K562 (cell line): ENCODE measurements around the gene COL7A1. TPM values are rescaled to one million over a fixed set of nuclear protein-coding genes. Genes with fewer than 3 reads are reported as not detected.

Experiments
- ATAC-seq: fragments of 200-7000 bp; cut with Tn5 transposase; 3 replicates; pipeline ENCODE4 v1.9.1; 2020; ENCODE audit warnings: moderate library complexity
- BruUV-seq: library from RNA; stranded (reverse); fragments of 400-500 nt; replicated peaks from 2 replicates; lab custom pipeline; 2021; lab: Mats Ljungman, UMichigan
- CTCF ChIA-PET: fragments of 300-600 bp; formaldehyde crosslinking; extraction: SDS; loops from one replicate; lab custom pipeline; 2021; ENCODE audit warnings: low intra/inter-chr PET ratio; lab: Yijun Ruan, JAX
- POLR2A ChIA-PET: fragments of 300-600, 350-650 bp; sonication (Branson Sonifier 250); formaldehyde crosslinking; extraction: SDS; loops from one replicate; lab custom pipeline; 2021; ENCODE audit warnings: antibody characterized with exemption, inconsistent platforms; lab: Yijun Ruan, JAX
- DNase-seq, 4 experiments: peaks; one replicate each; pipeline versions ENCODE4 v3.0.0 to v3.0.0-alpha.2; 2011 to 2018; ENCODE audit warnings: low spot score in 3 of 4, mixed read lengths in 3 of 4; ENCODE audit errors: extremely low read depth in 1 of 4
- FAIRE-seq: peaks from 2 replicates; lab custom pipeline; 2011; peaks lifted over from hg19 to GRCh38; lab: Jason Lieb, UNC
- H2AFZ ChIP-seq: 2 replicates; pipeline ENCODE4 v1.6.0; 2011; ENCODE audit warnings: low read depth, low read length, control low read depth, inconsistent platforms
- H3K27ac ChIP-seq: fragments of 200-600 bp; 3 replicates; pipeline ENCODE4 v1.8.0; 2011; ENCODE audit warnings: low read depth, mild to moderate bottlenecking, control low read depth, inconsistent platforms, low read length, moderate library complexity, mixed read lengths; ENCODE audit errors: extremely low read depth
- H3K27me3 ChIP-seq, 2 experiments: fragments of 300-600 bp in 1 of 2; 2 replicates in 1 of 2; 3 replicates in 1 of 2; pipeline versions ENCODE4 v1.6.0 to v1.8.0; 2011; ENCODE audit warnings: inconsistent platforms in 2 of 2, low read length in 2 of 2, mild to moderate bottlenecking in 1 of 2, mixed read lengths in 1 of 2, moderate library complexity in 1 of 2; ENCODE audit not compliant: control insufficient read depth in 2 of 2, insufficient read depth in 2 of 2
- H3K36me3 ChIP-seq: fragments of 300-600 bp; 3 replicates; pipeline ENCODE4 v1.8.0; 2011; ENCODE audit warnings: mild to moderate bottlenecking, low read length, inconsistent platforms; ENCODE audit not compliant: control insufficient read depth, insufficient read depth
- H3K4me1 ChIP-seq, 2 experiments: fragments of 200-600 bp in 1 of 2; replicated peaks in 1 of 2; 2 replicates in 1 of 2; 3 replicates in 1 of 2; pipeline versions ENCODE4 v1.5.1 to v1.8.0; 2011; ENCODE audit warnings: inconsistent platforms in 2 of 2, low read length in 2 of 2, mild to moderate bottlenecking in 1 of 2, mixed read lengths in 1 of 2, moderate library complexity in 1 of 2; ENCODE audit not compliant: control insufficient read depth in 2 of 2, insufficient read depth in 2 of 2
- H3K4me2 ChIP-seq: 2 replicates; pipeline ENCODE4 v1.6.1; 2011; ENCODE audit warnings: low read length, control low read depth, inconsistent platforms, mixed read lengths; ENCODE audit not compliant: insufficient read depth
- H3K4me3 ChIP-seq: fragments of 200-600 bp; sonication (generic), shearing (Covaris generic); 2 replicates; pipeline ENCODE4 v1.5.1; 2016; ENCODE audit warnings: control low read depth, inconsistent platforms
- H3K79me2 ChIP-seq: fragments of 200-600 bp; 3 replicates; pipeline ENCODE4 v1.8.0; 2011; ENCODE audit warnings: low read length, inconsistent platforms; ENCODE audit not compliant: control insufficient read depth, insufficient read depth
- H3K9ac ChIP-seq, 2 experiments: 2 replicates each; pipeline versions ENCODE4 v1.6.0 to v1.6.1; 2011; ENCODE audit warnings: low read depth in 2 of 2, low read length in 2 of 2, control low read depth in 1 of 2, inconsistent platforms in 1 of 2, mild to moderate bottlenecking in 1 of 2, mixed read lengths in 1 of 2; ENCODE audit not compliant: insufficient read depth in 1 of 2
- H3K9me1 ChIP-seq: one replicate; pipeline ENCODE4 v1.6.0; 2011; ENCODE audit warnings: inconsistent platforms, mild to moderate bottlenecking, low read length, moderate library complexity; ENCODE audit not compliant: control insufficient read depth, insufficient read depth
- H3K9me3 ChIP-seq: replicated peaks from 2 replicates; pipeline ENCODE4 v1.5.1; 2011; ENCODE audit warnings: low read depth, low read length, inconsistent platforms; ENCODE audit not compliant: control insufficient read depth, insufficient read depth
- H4K20me1 ChIP-seq: replicated peaks from 2 replicates; pipeline ENCODE4 v1.6.1; 2011; ENCODE audit warnings: low read length, inconsistent platforms, mixed read lengths; ENCODE audit not compliant: control insufficient read depth, insufficient read depth
- ARNT ChIP-seq, 2 experiments: fragments of 450-650 bp; IDR thresholded peaks; 2 replicates each; pipeline ENCODE4 v1.6.1; 2016; ENCODE audit warnings: mild to moderate bottlenecking in 1 of 2
- BRF2 ChIP-seq: IDR thresholded peaks from 3 replicates; pipeline ENCODE4 v1.6.1; 2011; ENCODE audit warnings: borderline replicate concordance, mild to moderate bottlenecking; ENCODE audit not compliant: insufficient read length, insufficient read depth
- CBFA2T3 ChIP-seq: fragments of 450-650 bp; IDR thresholded peaks from 2 replicates; pipeline ENCODE4 v1.6.1; 2017
- CEBPB ChIP-seq: fragments of 450-650 bp; IDR thresholded peaks from 2 replicates; pipeline ENCODE4 v1.6.1; 2016; ENCODE audit warnings: missing genetic modification characterization, missing compliant biosample characterization
- CTBP1 ChIP-seq: fragments of 450-650 bp; IDR thresholded peaks from 2 replicates; pipeline ENCODE4 v1.6.1; 2016; ENCODE audit warnings: borderline replicate concordance
- E2F4 ChIP-seq: sonication (generic); formaldehyde crosslinking; IDR thresholded peaks from 2 replicates; pipeline ENCODE4 v1.8.0; 2022; ENCODE audit warnings: mild to moderate bottlenecking, low read depth, missing genetic modification reagents
- GABPA ChIP-seq: fragments of 200-800 bp; sonication (Bioruptor generic); conservative IDR thresholded peaks from 2 replicates; pipeline ENCODE4 v1.6.1; 2016; ENCODE audit warnings: low read depth, missing genetic modification characterization, missing compliant biosample characterization
- JUND ChIP-seq, 2 experiments: IDR thresholded peaks; 2 replicates in 1 of 2; 3 replicates in 1 of 2; pipeline ENCODE4 v1.6.1; 2011; ENCODE audit warnings: borderline replicate concordance in 2 of 2, low read depth in 2 of 2, low read length in 2 of 2, improper control_type of control experiment in 1 of 2, missing biosample characterization in 1 of 2, missing genetic modification characterization in 1 of 2, missing genetic modification reagents in 1 of 2
- MAZ ChIP-seq, 2 experiments: fragments of 450-650 bp in 1 of 2; sonication (generic) in 1 of 2; formaldehyde crosslinking; IDR thresholded peaks in 1 of 2; conservative IDR thresholded peaks in 1 of 2; 2 replicates each; pipeline versions ENCODE4 v1.4.0 to v1.5.0; 2020; ENCODE audit warnings: mild to moderate bottlenecking in 1 of 2, missing genetic modification reagents in 1 of 2
- MTA2 ChIP-seq: fragments of 450-650 bp; IDR thresholded peaks from 2 replicates; pipeline ENCODE4 v1.6.1; 2016; ENCODE audit warnings: low read depth
- MYC ChIP-seq, 2 experiments: fragments of 250-450 bp in 1 of 2; sonication (Bioruptor Pico) in 1 of 2; IDR thresholded peaks; 2 replicates each; pipeline versions ENCODE4 v1.5.1 to v1.6.1; 2012 to 2021; ENCODE audit warnings: low read depth in 2 of 2, borderline replicate concordance in 1 of 2, improper control_type of control experiment in 1 of 2, low read length in 1 of 2, mild to moderate bottlenecking in 1 of 2, moderate library complexity in 1 of 2
- NR2C1 ChIP-seq, 2 experiments: fragments of 450-650 bp; IDR thresholded peaks; 2 replicates each; pipeline ENCODE4 v1.6.1; 2017; ENCODE audit warnings: mild to moderate bottlenecking in 2 of 2, antibody characterized with exemption in 1 of 2, inconsistent platforms in 1 of 2, missing compliant biosample characterization in 1 of 2, missing genetic modification characterization in 1 of 2
- RBM15 ChIP-seq: fragments of 200-400 bp; formaldehyde crosslinking; IDR thresholded peaks from 2 replicates; pipeline ENCODE4 v1.6.1; 2018; ENCODE audit warnings: mild to moderate bottlenecking, low read length, moderate library complexity; ENCODE audit not compliant: insufficient read depth
- RNF2 ChIP-seq: sonication (generic); IDR thresholded peaks from 2 replicates; pipeline ENCODE4 v1.6.1; 2016
- SRSF7 ChIP-seq: fragments of 200-400 bp; formaldehyde crosslinking; optimal IDR thresholded peaks from 2 replicates; pipeline ENCODE3; 2017; ENCODE audit warnings: mild to moderate bottlenecking, low read depth, low read length
- ZBTB12 ChIP-seq: fragments of 250-450 bp; sonication (Bioruptor Pico); IDR thresholded peaks from 2 replicates; pipeline ENCODE4 v1.4.0; 2020
- ZNF121 ChIP-seq: sonication (generic); formaldehyde crosslinking; conservative IDR thresholded peaks from 2 replicates; pipeline ENCODE4 v1.8.0; 2022; ENCODE audit warnings: missing genetic modification reagents
- WGBS: fragments of 100-300 bp; shearing (Covaris generic); methylation state at CpG from one replicate; pipeline ENCODE4 v1.1.6; 2016; ENCODE audit warnings: low coverage, mixed read lengths; ENCODE audit not compliant: insufficient coverage; ENCODE audit errors: missing lambda C conversion rate; 5-methylcytosine and 5-hydroxymethylcytosine counted together
- in situ Hi-C: fragments of 300-500 bp; cut with MboI; formaldehyde crosslinking; loops from 4 replicates; pipeline ENCODE4 v1.15.0; 2018; ENCODE audit warnings: inconsistent platforms, mixed read lengths
- intact Hi-C: fragments of 100-400 bp; cut with micrococcal nuclease; formaldehyde crosslinking; loops from 2 replicates; pipeline ENCODE4 v1.14.2; 2022
- polyA plus RNA-seq, 8 experiments: library from polyadenylated mRNA; depleted of rRNA in 4 of 8; stranded (reverse) in 5 of 8; unstranded in 3 of 8; fragments of >200 nt; fragmentation: Nextera tagmentation in 2 of 8; fragmentation: Illumina TruSeq in 1 of 8; extraction: Ambion mirVana in 2 of 8; extraction: Trizol in 1 of 8; gene quantifications; 2 replicates each; pipeline versions ENCODE4 v1.2.1 to v1.2.3, GENCODE V29; 2011 to 2014; ENCODE audit warnings: inconsistent platforms in 1 of 8, missing spikeins in 1 of 8
- total RNA-seq, 7 experiments: library from RNA; depleted of rRNA in 6 of 7; stranded (reverse); fragments of >200 nt in 6 of 7; fragmentation: Illumina TruSeq in 2 of 7; extraction: Trizol in 2 of 7; gene quantifications; 2 replicates each; pipeline versions ENCODE4 v1.2.1 to v1.2.3, GENCODE V29; 2011 to 2021; ENCODE audit warnings: low replicate concordance in 1 of 7

Gene COL7A1
- total and polyA plus RNA-seq, 9 of the 15 experiments (the other 6 are each of a cell fraction or from before 2014, with no cell fraction given), result 0.09 to 0.66 (median 0.35) TPM; not detected in 3

- Histone ChIP-seq H3K4me1 (peaks cover 6 to 32% of the 10 kb centered on the region in 2 experiments; a peak in 4 of 5 replicates), H3K27ac (no peak overlapping the region; the same call in 2 of the 3 replicates), H3K4me2 (no peak overlapping the region; the same call in 1 of the 2 replicates), H4K20me1 (no peaks in the 10 kb centered on the region), H3K9ac (peak overlapping the region; percentile 70 to 95; a peak in 1 of 4 replicates), H3K79me2 (peaks cover 11% of the 10 kb centered on the region), H3K27me3 (no peaks in the 10 kb centered on the region), H3K36me3 (peaks cover 43% of the 10 kb centered on the region; the same call in 1 of the 3 replicates), H3K9me3 (no peaks in the 10 kb centered on the region), H3K9me1 (peaks cover 4% of the 10 kb centered on the region), H3K4me3 (no peak overlapping the region), H2AFZ (no peak overlapping the region)
- ChIA-PET POLR2A (interaction anchor here (0.6 to 3.0 kb wide), 6 partner anchors 10 to 486 kb away, joined by 3 to 23 read pairs (median 6); partner anchors contain the start of gene TMEM89), CTCF (no interaction called here)
- WGBS, result 90% methylated on average over 2 of the region's 2 CpGs
- FAIRE-seq (no peak), ATAC-seq (no peak), DNase-seq (no peak)
- no TSS peak for BruUV-seq
- in situ Hi-C loops (no loop called here), intact Hi-C loops (no loop called here)
- TF ChIP-seq NR2C1 (IDR thresholded peaks at IDR 0.05), result no peak
- TF ChIP-seq NR2C1 (tag; IDR thresholded peaks at IDR 0.05), result no peak
- TF ChIP-seq MYC (IDR thresholded peaks at IDR 0.05; ENCODE audit: low read depth, low read length), result no peak
- TF ChIP-seq MYC (CRISPR knock-in tag; IDR thresholded peaks at IDR 0.05; ENCODE audit: borderline replicate concordance, low read depth), result no peak
- TF ChIP-seq SRSF7, result no peak
- no peak for TF ChIP-seq CTBP1
- no peak for TF ChIP-seq E2F4 (CRISPR knock-in tag)
- no peak for TF ChIP-seq RBM15
- TF ChIP-seq MTA2, result no peak
- TF ChIP-seq RNF2, result no peak
- no peak for TF ChIP-seq CBFA2T3
- TF ChIP-seq CEBPB, result no peak
- TF ChIP-seq ZNF121, result no peak
- no peak for TF ChIP-seq MAZ (CRISPR knock-in tag; conservative IDR thresholded peaks at IDR 0.05 in 1 of 2, IDR thresholded peaks at IDR 0.05 in 1 of 2)
- TF ChIP-seq GABPA (tag), result no peak
- TF ChIP-seq ZBTB12 (CRISPR knock-in tag), result no peak
- no peak for TF ChIP-seq ARNT (IDR thresholded peaks at IDR 0.05)
- no peak for TF ChIP-seq JUND (IDR thresholded peaks at IDR 0.05; ENCODE audit: borderline replicate concordance, low read depth, low read length)
- TF ChIP-seq JUND (tag; IDR thresholded peaks at IDR 0.05; ENCODE audit: borderline replicate concordance, low read depth, low read length), result no peak
- TF ChIP-seq BRF2, result no peak
Measured at GRCh38 chr3:48633743-48634142, 38.6 kb upstream of the COL7A1 start.
